ENCODE results near the gene AUTS2. TPM values are rescaled to one million over a fixed set of nuclear protein-coding genes. Genes with fewer than 3 reads are reported as not detected.
A peak's percentile ranks its signal among the peaks of the same experiment; 100 is the strongest.

The AUTS2 gene
- total and polyA plus RNA-seq, 11 donors: 3.4 to 14.0 (median 7.3) TPM

DNA sequence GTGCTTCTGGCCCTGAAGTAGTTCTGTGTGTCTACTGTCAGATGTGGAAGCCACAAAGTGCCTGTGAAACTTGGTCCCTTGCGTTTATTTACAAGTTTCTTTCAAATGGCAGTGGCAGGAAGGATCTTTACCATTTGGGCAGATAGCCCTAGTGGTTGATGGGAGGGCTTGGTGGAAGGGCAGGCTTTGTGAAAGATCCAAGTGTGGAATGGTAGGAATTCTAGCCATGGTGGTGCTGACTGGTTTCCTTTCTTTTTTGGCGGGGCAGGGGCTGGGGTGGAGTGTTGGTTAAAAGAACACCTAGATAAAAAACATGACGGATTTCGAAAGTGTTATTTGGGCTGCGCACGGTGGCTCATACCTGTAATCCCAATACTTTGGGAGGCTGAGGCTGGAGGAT lies 27.0 kb downstream of the AUTS2 start:
- TF ChIP-seq, protein P1, sequence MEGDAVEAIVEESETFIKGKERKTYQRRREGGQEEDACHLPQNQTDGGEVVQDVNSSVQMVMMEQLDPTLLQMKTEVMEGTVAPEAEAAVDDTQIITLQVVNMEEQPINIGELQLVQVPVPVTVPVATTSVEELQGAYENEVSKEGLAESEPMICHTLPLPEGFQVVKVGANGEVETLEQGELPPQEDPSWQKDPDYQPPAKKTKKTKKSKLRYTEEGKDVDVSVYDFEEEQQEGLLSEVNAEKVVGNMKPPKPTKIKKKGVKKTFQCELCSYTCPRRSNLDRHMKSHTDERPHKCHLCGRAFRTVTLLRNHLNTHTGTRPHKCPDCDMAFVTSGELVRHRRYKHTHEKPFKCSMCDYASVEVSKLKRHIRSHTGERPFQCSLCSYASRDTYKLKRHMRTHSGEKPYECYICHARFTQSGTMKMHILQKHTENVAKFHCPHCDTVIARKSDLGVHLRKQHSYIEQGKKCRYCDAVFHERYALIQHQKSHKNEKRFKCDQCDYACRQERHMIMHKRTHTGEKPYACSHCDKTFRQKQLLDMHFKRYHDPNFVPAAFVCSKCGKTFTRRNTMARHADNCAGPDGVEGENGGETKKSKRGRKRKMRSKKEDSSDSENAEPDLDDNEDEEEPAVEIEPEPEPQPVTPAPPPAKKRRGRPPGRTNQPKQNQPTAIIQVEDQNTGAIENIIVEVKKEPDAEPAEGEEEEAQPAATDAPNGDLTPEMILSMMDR (IDR thresholded peaks at IDR 0.05): no peak
- TF ChIP-seq POLR2A (IDR thresholded peaks at IDR 0.05): no peak
- no peak overlapping the region for H3K4me3 ChIP-seq
- H3K27me3 ChIP-seq: peaks cover 0 to 4% (median 0%) of the 10 kb centered on the region in 9 donors
- peaks cover 0 to 21% (median 4%) of the 10 kb centered on the region in 12 donors for H3K4me1 ChIP-seq
- H3K27ac ChIP-seq: no peak overlapping the region
- ATAC-seq (no peak), DNase-seq (no peak)
- H3K9me3 ChIP-seq: no peaks in the 10 kb centered on the region
- WGBS, 4 donors: 87 to 93% (median 90%) methylated on average over 6 of the region's 6 CpGs
- intact Hi-C loops (cut with DNase I): no loop called here
- no peaks in the 10 kb centered on the region for H3K36me3 ChIP-seq

DNA sequence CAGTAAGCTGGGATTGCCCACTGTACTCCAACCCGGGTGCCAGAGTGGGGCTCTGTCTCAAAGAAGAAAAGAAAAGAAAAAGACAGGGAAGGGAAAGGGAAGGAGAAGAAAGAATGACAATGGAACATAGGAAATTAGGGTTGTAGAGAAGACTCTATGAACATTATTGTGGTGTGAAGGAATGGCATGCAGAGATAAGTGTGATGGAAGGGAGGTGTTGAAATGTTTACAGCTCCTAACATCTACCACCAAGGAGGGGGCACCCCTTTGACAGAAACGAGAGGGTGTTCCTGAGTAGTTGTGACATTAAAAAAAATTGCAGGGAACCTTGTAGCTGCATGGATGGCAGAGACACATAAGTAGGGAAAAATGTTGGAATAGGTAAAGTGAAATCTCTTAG lies 27.5 kb downstream of the AUTS2 start:
- H3K4me1 ChIP-seq: peaks cover 0 to 24% (median 7%) of the 10 kb centered on the region in 12 donors
- no peaks in the 10 kb centered on the region for H3K36me3 ChIP-seq
- no peaks in the 10 kb centered on the region for H3K9me3 ChIP-seq
- TF ChIP-seq, protein P1 (IDR thresholded peaks at IDR 0.05): no peak
- no peak for TF ChIP-seq POLR2A (IDR thresholded peaks at IDR 0.05)
- ATAC-seq (no peak), DNase-seq (no peak)
- no peak overlapping the region for H3K4me3 ChIP-seq
- 67 to 85% (median 73%) methylated on average over 2 of the region's 2 CpGs for WGBS, 4 donors
- peaks cover 0 to 4% (median 0%) of the 10 kb centered on the region in 9 donors for H3K27me3 ChIP-seq
- H3K27ac ChIP-seq: no peak overlapping the region
- intact Hi-C loops (cut with DNase I): no loop called here

DNA sequence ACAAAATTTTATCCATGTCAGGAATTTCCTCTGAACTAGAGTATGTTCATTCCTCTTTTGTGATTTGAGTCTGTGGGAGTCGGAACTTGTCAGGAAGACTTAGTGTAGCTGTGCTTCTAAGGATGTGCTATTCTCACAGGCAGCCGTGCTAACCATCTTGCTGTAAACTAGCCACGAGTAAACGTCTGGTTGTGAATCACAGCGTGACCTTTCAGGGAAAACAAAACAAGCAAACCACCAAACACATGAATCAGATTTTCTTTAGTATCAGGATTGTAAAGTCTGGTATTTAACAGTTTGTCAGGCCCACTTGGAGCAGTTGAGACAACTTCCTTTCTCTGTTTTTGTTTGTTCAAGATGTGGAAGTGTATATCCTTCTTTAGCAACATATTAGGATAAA lies 32.0 kb downstream of the AUTS2 start:
- no peak for TF ChIP-seq POLR2A (IDR thresholded peaks at IDR 0.05)
- intact Hi-C loops (cut with DNase I): no loop called here
- Histone ChIP-seq H3K9me3 (no peaks in the 10 kb centered on the region), H3K36me3 (no peaks in the 10 kb centered on the region), H3K27me3 (no peaks in the 10 kb centered on the region), H3K4me3 (no peak overlapping the region), H3K27ac (peak overlapping the region in 2 of 12 donors; percentile 4 to 20), H3K4me1 (peaks cover 0 to 17% (median 0%) of the 10 kb centered on the region in 12 donors)
- ATAC-seq (peak in 2 of 4 donors; percentile 16 to 53), DNase-seq (no peak)
- 38 to 50% (median 44%) methylated on average over 5 of the region's 5 CpGs for WGBS, 4 donors

DNA sequence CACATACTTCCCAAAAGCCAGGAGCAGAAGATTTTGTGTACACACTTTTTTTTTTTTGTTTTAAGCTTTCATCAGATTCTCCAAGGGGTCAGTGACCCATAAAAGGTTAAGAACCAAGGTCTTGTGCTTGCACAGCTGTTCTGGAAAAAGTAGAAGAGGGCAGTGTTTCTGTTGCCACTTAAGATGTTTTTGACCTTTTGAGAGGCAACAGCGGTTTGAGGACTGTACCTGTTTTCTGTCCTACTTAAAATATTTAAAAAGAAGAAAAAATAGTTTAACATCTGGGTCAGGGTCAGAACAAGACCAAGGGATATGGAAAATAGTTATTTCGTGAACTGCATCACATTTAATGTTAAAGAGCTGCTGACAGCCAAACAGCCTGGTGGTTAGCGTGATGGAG lies 32.9 kb downstream of the AUTS2 start:
- 86 to 92% (median 90%) methylated on average over 3 of the region's 3 CpGs for WGBS, 4 donors
- Histone ChIP-seq H3K27me3 (no peaks in the 10 kb centered on the region), H3K27ac (no peak overlapping the region), H3K36me3 (no peaks in the 10 kb centered on the region), H3K4me1 (peaks cover 0 to 17% (median 0%) of the 10 kb centered on the region in 12 donors), H3K9me3 (no peaks in the 10 kb centered on the region), H3K4me3 (no peak overlapping the region)
- ATAC-seq (no peak), DNase-seq (no peak)
- intact Hi-C loops (cut with DNase I): no loop called here
- TF ChIP-seq, protein P1 (IDR thresholded peaks at IDR 0.05): no peak
- no peak for TF ChIP-seq POLR2A (IDR thresholded peaks at IDR 0.05)

DNA sequence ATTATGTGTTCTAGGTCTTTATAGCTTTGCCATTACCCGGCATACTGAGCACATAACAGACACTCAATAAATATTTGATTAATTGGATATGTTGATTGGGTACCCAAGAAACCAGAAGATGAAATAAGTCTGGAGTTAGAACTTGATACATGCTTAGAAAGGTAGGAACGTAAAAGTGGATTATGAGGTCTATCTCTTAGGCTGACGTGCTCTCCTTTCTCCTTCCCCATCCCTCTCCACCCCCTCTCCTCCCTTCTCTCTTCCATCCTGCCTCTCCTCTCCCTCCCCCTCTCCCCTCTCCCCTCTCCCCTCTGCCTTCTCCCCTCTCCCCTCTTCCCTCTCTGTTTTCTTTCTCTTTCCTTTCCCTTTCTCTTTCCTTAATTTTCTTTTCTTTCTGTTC lies 34.0 kb downstream of the AUTS2 start:
- DNase-seq: no peak
- H3K9me3 ChIP-seq: no peaks in the 10 kb centered on the region
- TF ChIP-seq POLR2A (IDR thresholded peaks at IDR 0.05): no peak
- ATAC-seq: no peak
- H3K4me1 ChIP-seq: peaks cover 0 to 17% (median 0%) of the 10 kb centered on the region in 12 donors
- no peak overlapping the region for H3K4me3 ChIP-seq
- H3K27me3 ChIP-seq: no peaks in the 10 kb centered on the region
- intact Hi-C loops (cut with DNase I): no loop called here
- H3K27ac ChIP-seq: no peak overlapping the region
- 95 to 100% (median 99%) methylated on average over 3 of the region's 3 CpGs for WGBS, 4 donors
- H3K36me3 ChIP-seq: no peaks in the 10 kb centered on the region
